B cell (primary cell): ENCODE measurements around the gene NBPF4. TPM values are rescaled to one million over a fixed set of nuclear protein-coding genes. Genes with fewer than 3 reads are reported as not detected.

Experiments used
- ATAC-seq: fragments of 200-7000 bp; cut with Tn5 transposase; one replicate; pipeline ENCODE4 v1.10.0; 2021; ENCODE audit warnings: low read depth, mild to moderate bottlenecking, moderate number of reproducible peaks, moderate library complexity
- CTCF ChIA-PET: fragments of 350-600 bp; sonication (Branson Sonifier 250); formaldehyde crosslinking; loops from one replicate; lab custom pipeline; 2021; ENCODE audit warnings: antibody characterized with exemption, inconsistent platforms; lab: Charles Lee
- POLR2A ChIA-PET: fragments of 350-600 bp; sonication (Branson Sonifier 250); formaldehyde crosslinking; loops from one replicate; lab custom pipeline; 2021; ENCODE audit warnings: antibody characterized with exemption; lab: Charles Lee
- DNase-seq: peaks from one replicate; pipeline ENCODE4 v3.0.0; 2013
- H2AFZ ChIP-seq: 2 replicates; pipeline ENCODE4 v1.6.1; 2012; ENCODE audit warnings: mild to moderate bottlenecking, low read depth, low read length; ENCODE audit not compliant: insufficient read depth, poor library complexity, severe bottlenecking
- H3K27ac ChIP-seq, 2 donors: 1 replicate in 1 of 2; 2 replicates in 1 of 2; pipeline ENCODE4 v1.5.1; 2012 to 2013; ENCODE audit warnings: low read length in 2 of 2, mild to moderate bottlenecking in 2 of 2, moderate library complexity in 1 of 2
- H3K27me3 ChIP-seq, 4 experiments: fragments of 200-600 bp in 1 of 4; sonication (generic) in 1 of 4; replicated peaks in 1 of 4; 1 replicate in 2 of 4; 2 replicates in 2 of 4; pipeline versions ENCODE4 v1.6.1 to v1.7.0; 2013 to 2016; ENCODE audit warnings: low read length in 3 of 4, mild to moderate bottlenecking in 2 of 4, mixed read lengths in 1 of 4, moderate library complexity in 1 of 4; ENCODE audit not compliant: insufficient read depth in 4 of 4, control insufficient read depth in 3 of 4; ENCODE audit errors: control extremely low read depth in 1 of 4
- H3K36me3 ChIP-seq, 2 experiments: replicated peaks in 1 of 2; 1 replicate in 1 of 2; 2 replicates in 1 of 2; pipeline versions ENCODE4 v1.6.1 to v1.7.1; 2013; ENCODE audit warnings: low read length in 1 of 2; ENCODE audit not compliant: insufficient read depth in 2 of 2, control insufficient read depth in 1 of 2; ENCODE audit errors: control extremely low read depth in 1 of 2, extremely low read depth in 1 of 2
- H3K4me1 ChIP-seq, 2 donors: fragments of 200-600 bp in 1 of 2; sonication (generic) in 1 of 2; 1 replicate in 1 of 2; 2 replicates in 1 of 2; pipeline versions ENCODE4 v1.5.1 to v1.6.1; 2013 to 2017; ENCODE audit warnings: low read length in 2 of 2; ENCODE audit not compliant: control insufficient read depth in 2 of 2, insufficient read depth in 2 of 2
- H3K4me2 ChIP-seq: replicated peaks from 2 replicates; pipeline ENCODE3; 2012; ENCODE audit warnings: mild to moderate bottlenecking, low read depth, low read length; ENCODE audit not compliant: poor library complexity, severe bottlenecking
- H3K4me3 ChIP-seq, 5 experiments: fragments of 200-600 bp in 1 of 5; sonication (generic) in 1 of 5; 1 replicate in 3 of 5; 2 replicates in 2 of 5; pipeline versions ENCODE4 v1.5.1 to v1.7.0; 2011 to 2016; ENCODE audit warnings: low read length in 4 of 5, mild to moderate bottlenecking in 4 of 5, low read depth in 2 of 5, control low read depth in 1 of 5, moderate library complexity in 1 of 5; ENCODE audit not compliant: insufficient read depth in 1 of 5; ENCODE audit errors: control extremely low read depth in 1 of 5, extremely low read depth in 1 of 5
- H3K79me2 ChIP-seq: fragments of 200-600 bp; sonication (generic); one replicate; pipeline ENCODE4 v1.6.0; 2016; ENCODE audit warnings: low read length; ENCODE audit not compliant: control insufficient read depth, insufficient read depth
- H3K9ac ChIP-seq: fragments of 200-600 bp; sonication (generic); 2 replicates; pipeline ENCODE4 v1.6.1; 2017; ENCODE audit warnings: mild to moderate bottlenecking, low read length, moderate library complexity
- H3K9me3 ChIP-seq, 3 donors: one replicate each; pipeline versions ENCODE4 v1.6.1 to v1.7.1; 2013; ENCODE audit warnings: low read length in 2 of 3; ENCODE audit not compliant: control insufficient read depth in 2 of 3, insufficient read depth in 1 of 3; ENCODE audit errors: control extremely low read depth in 1 of 3
- H4K20me1 ChIP-seq: 2 replicates; pipeline ENCODE4 v1.6.0; 2012; ENCODE audit warnings: mild to moderate bottlenecking, low read length; ENCODE audit not compliant: insufficient read depth, control insufficient read depth, poor library complexity, severe bottlenecking
- H3K27ac Mint-ChIP-seq: one replicate; pipeline ENCODE4 v1.8.0; 2021; ENCODE audit warnings: mixed read lengths
- H3K27me3 Mint-ChIP-seq: one replicate; pipeline ENCODE4 v1.8.0; 2021; ENCODE audit warnings: mixed read lengths
- H3K4me1 Mint-ChIP-seq: one replicate; pipeline ENCODE4 v1.8.0; 2021; ENCODE audit warnings: mixed read lengths
- H3K4me3 Mint-ChIP-seq: one replicate; pipeline ENCODE4 v1.8.0; 2021; ENCODE audit warnings: mixed read lengths
- H3K9me3 Mint-ChIP-seq: one replicate; pipeline ENCODE4 v1.8.0; 2022; ENCODE audit warnings: mixed read lengths; ENCODE audit not compliant: insufficient read depth
- EZH2 ChIP-seq: IDR thresholded peaks from 2 replicates; pipeline ENCODE4 v1.6.1; 2012; ENCODE audit warnings: borderline replicate concordance, low read depth, mild to moderate bottlenecking, moderate library complexity, low read length; ENCODE audit not compliant: insufficient read depth, poor library complexity, severe bottlenecking
- WGBS: methylation state at CpG from one replicate; pipeline ENCODE4 v1.1.5; 2013; ENCODE audit warnings: missing lambda C conversion rate; ENCODE audit not compliant: insufficient coverage; 5-methylcytosine and 5-hydroxymethylcytosine counted together
- intact Hi-C: fragments of 100-400 bp; cut with micrococcal nuclease; formaldehyde crosslinking; loops from one replicate; pipeline ENCODE4 v1.10.0; 2022
- polyA plus RNA-seq: library from polyadenylated mRNA; depleted of rRNA; stranded (reverse); fragments of >200 nt; gene quantifications from 2 replicates; pipeline ENCODE4 v1.2.3, GENCODE V29; 2012
- total RNA-seq, 2 donors: library from RNA; stranded (reverse); fragments of 120-200 nt in 1 of 2; gene quantifications; 1 replicate in 1 of 2; 2 replicates in 1 of 2; pipeline versions ENCODE4 v1.2.3 to v1.2.4, GENCODE V29; 2013 to 2022
- TF ChIP-seq, protein P1 (sequence below): fragments of 200-600 bp; IDR thresholded peaks from one replicate; pipeline ENCODE4 v1.8.0; 2022; ENCODE audit warnings: antibody characterized with exemption, mild to moderate bottlenecking

Gene NBPF4
- total and polyA plus RNA-seq, 2 donors (not counting 1 experiment from before 2014, with no cell fraction given): 0.04 TPM; not detected in 1

GRCh38 chr1:108193333-108193732, 50.5 kb downstream of the NBPF4 start:
- Histone ChIP-seq H2AFZ (no peak overlapping the region), H4K20me1 (peaks cover 17% of the 10 kb centered on the region), H3K36me3 (peaks cover 1 to 21% of the 10 kb centered on the region in 2 experiments), H3K4me1 (peaks cover 15 to 21% of the 10 kb centered on the region in 2 donors), H3K9me3 (peaks cover 0 to 10% (median 7%) of the 10 kb centered on the region in 3 donors), H3K9ac (no peak overlapping the region), H3K4me3 (no peak overlapping the region), H3K79me2 (peaks cover 43% of the 10 kb centered on the region), H3K4me2 (no peak overlapping the region), H3K27ac (no peak overlapping the region), H3K27me3 (no peaks in the 10 kb centered on the region)
- no peak overlapping the region for H3K27ac Mint-ChIP-seq
- POLR2A ChIA-PET: no interaction called here
- WGBS: no CpG with 5 or more reads among the region's 1 CpG
- intact Hi-C loops: no loop called here
- H3K4me3 Mint-ChIP-seq: no peak overlapping the region
- H3K27me3 Mint-ChIP-seq: no peaks in the 10 kb centered on the region
- DNase-seq (no peak), ATAC-seq (no peak)
- H3K9me3 Mint-ChIP-seq: no peaks in the 10 kb centered on the region
- no peak for TF ChIP-seq EZH2
- TF ChIP-seq, protein P1, sequence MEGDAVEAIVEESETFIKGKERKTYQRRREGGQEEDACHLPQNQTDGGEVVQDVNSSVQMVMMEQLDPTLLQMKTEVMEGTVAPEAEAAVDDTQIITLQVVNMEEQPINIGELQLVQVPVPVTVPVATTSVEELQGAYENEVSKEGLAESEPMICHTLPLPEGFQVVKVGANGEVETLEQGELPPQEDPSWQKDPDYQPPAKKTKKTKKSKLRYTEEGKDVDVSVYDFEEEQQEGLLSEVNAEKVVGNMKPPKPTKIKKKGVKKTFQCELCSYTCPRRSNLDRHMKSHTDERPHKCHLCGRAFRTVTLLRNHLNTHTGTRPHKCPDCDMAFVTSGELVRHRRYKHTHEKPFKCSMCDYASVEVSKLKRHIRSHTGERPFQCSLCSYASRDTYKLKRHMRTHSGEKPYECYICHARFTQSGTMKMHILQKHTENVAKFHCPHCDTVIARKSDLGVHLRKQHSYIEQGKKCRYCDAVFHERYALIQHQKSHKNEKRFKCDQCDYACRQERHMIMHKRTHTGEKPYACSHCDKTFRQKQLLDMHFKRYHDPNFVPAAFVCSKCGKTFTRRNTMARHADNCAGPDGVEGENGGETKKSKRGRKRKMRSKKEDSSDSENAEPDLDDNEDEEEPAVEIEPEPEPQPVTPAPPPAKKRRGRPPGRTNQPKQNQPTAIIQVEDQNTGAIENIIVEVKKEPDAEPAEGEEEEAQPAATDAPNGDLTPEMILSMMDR: no peak
- H3K4me1 Mint-ChIP-seq: peaks cover 13% of the 10 kb centered on the region
- CTCF ChIA-PET: no interaction called here

DNA sequence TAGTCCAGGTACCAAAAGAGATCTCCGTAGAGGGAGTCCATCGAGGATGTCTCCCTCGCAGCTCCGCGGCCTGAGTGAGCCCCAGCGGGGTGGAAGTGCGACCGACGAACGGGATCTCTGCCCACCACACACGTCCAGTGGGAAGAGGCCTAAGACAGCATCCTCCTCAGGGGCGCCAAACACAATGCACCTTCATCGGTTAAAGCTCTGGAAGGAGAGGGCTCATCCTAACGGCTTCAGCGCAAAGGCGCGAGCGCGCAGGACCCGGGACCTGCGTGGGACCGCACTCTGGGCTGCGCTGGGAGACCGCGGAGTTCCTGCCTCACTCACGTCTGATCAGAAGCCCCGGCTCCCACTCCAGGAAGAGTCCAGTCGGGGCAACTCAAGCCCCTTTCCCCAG, 51.3 kb downstream of the NBPF4 start:
- H2AFZ ChIP-seq: no peak overlapping the region
- Mint-ChIP-seq H3K4me1 (peaks cover 7% of the 10 kb centered on the region), H3K9me3 (peaks cover 3% of the 10 kb centered on the region), H3K27me3 (no peaks in the 10 kb centered on the region), H3K4me3 (no peak overlapping the region), H3K27ac (no peak overlapping the region)
- TF ChIP-seq, protein P1: no peak
- TF ChIP-seq EZH2: no peak
- peaks cover 0 to 10% (median 7%) of the 10 kb centered on the region in 3 donors for H3K9me3 ChIP-seq
- H3K36me3 ChIP-seq: peaks cover 1 to 21% of the 10 kb centered on the region in 2 experiments
- no peak overlapping the region for H3K9ac ChIP-seq
- H3K4me2 ChIP-seq: no peak overlapping the region
- peaks cover 42% of the 10 kb centered on the region for H3K79me2 ChIP-seq
- 98% methylated on average over 17 of the region's 28 CpGs for WGBS
- no peaks in the 10 kb centered on the region for H3K27me3 ChIP-seq
- POLR2A ChIA-PET: no interaction called here
- no peak for DNase-seq
- no peak for ATAC-seq
- CTCF ChIA-PET: no interaction called here
- H3K27ac ChIP-seq: no peak overlapping the region
- no peak overlapping the region for H3K4me3 ChIP-seq
- intact Hi-C loops: no loop called here
- peaks cover 16% of the 10 kb centered on the region for H4K20me1 ChIP-seq
- peaks cover 15 to 21% of the 10 kb centered on the region in 2 donors for H3K4me1 ChIP-seq
